ENCODE results near the gene LRRC7.

The LRRC7 gene

DNA sequence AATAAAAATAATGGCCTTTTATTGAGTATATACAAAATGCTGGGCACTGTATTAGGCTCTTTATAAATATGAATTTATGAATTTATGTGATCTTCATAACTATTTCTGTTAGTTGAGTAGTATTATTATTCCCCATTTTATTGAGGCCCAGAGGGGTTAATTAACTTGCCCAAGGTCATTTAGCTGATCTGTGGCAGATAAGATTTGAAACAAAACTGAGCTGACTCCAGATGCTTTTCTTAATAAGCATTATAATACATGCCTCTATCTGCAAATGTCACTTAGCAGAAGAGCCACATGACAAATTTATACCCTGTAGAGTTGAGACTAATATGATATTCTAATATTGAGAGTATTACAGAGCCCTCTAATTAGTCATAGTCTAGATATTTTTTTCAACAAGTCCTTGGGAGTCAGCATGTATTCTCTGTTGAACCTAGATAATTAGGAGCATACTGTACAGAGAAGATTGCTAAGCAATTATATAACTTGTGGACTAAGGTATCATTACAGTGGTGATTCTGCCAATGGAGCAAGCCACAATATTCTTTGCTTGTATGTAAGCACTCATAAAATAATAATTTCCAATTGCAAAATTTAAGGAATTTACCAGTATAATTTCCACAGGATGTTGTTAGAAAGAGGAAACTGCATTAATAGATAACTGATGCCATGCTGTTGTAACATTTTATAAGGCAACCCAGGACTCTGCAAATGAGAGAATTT lies 525.7 kb downstream of the LRRC7 start:
- H3K27ac ChIP-seq: no peak overlapping the region
- no peak for TF ChIP-seq CTCF (conservative IDR thresholded peaks at IDR 0.05)

DNA sequence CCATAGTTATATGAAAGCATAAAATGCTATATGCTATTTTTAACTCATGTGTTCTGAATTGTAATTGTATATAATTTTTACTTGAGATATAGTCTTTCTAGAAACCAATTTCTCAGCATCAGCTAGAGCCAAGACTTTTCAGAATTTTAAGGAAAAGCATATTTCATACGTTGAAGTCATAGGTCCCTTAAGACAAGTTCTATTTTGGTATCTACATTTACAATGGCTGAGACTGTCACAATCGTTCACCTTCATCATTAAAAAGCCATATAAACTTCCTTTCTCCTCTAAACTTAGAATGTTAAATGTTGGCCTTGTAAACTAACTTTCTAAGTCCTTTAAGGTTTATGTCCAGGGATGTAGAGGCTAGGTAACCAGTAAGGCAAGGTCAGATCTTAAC lies 533.5 kb downstream of the LRRC7 start:
- TF ChIP-seq CTCF (conservative IDR thresholded peaks at IDR 0.05): no peak
- no peak overlapping the region for H3K27ac ChIP-seq

- TF ChIP-seq CTCF (conservative IDR thresholded peaks at IDR 0.05): no peak
- H3K27ac ChIP-seq: no peak overlapping the region
Measured at GRCh38 chr1:70101774-70102173, 534.1 kb downstream of the LRRC7 start.

DNA sequence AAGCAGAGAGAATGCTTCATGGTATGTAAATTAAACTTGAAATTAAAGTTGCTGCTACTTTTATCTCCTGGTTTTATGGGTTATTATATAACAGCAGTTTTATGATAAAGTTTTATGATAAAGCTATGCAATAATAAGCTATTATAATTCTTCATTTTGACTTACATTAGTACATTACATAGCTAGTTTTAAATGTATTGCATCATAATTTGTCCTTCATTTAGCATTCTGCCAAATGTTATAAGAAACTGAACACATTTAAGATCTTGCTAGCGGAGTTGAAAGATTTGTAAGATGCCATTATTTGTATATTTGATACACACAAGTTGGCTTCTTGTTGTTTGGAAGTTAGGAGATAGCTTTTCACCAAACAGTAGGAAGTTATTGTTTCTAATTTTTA lies 536.0 kb downstream of the LRRC7 start:
- no peak for TF ChIP-seq CTCF (conservative IDR thresholded peaks at IDR 0.05)
- no peak overlapping the region for H3K27ac ChIP-seq

GRCh38 chr1:70109241-70109640 lies 541.5 kb downstream of the LRRC7 start:
- TF ChIP-seq CTCF (conservative IDR thresholded peaks at IDR 0.05): no peak
- H3K27ac ChIP-seq: no peak overlapping the region

GRCh38 chr1:70112838-70113237 lies 545.1 kb downstream of the LRRC7 start:
- H3K27ac ChIP-seq: no peak overlapping the region
- TF ChIP-seq CTCF (conservative IDR thresholded peaks at IDR 0.05): no peak

DNA sequence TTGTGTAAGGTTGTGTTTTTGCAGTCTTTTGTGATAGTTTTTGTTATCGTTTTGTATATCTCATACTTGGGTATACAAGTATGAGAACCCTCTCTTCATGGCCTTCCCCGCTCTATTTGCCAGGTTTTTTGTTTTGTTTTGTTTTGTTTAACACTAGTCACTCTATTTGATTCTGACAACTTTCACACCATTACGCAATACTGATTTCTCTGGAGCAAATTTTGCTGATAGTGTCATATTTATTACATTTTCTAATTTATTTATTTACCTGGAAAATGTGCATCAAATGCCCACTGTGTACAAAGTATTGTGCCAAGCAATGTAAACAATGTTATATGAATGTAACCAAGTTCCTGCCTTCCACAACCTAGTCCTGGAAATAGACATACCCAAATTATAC lies 547.6 kb downstream of the LRRC7 start:
- TF ChIP-seq CTCF (conservative IDR thresholded peaks at IDR 0.05): no peak
- no peak overlapping the region for H3K27ac ChIP-seq
